Dermis microvascular lymphatic vessel endothelial cell (primary cell): ENCODE results near the gene PROZ. TPM values are rescaled to one million over a fixed set of nuclear protein-coding genes. Genes with fewer than 3 reads are reported as not detected.
"Not testable (repeated sequence)": the region's sequence is repeated elsewhere in the genome, so short reads cannot be mapped to it uniquely, and the experiment has no call there.

ENCODE experiments used
- DNase-seq, 2 donors: peaks; one replicate each; pipeline versions ENCODE4 v3.0.0 to v3.0.0-alpha.2; 2010; ENCODE audit warnings: low read depth in 2 of 2
- total RNA-seq: library from RNA; depleted of rRNA; stranded (reverse); fragments of >200 nt; gene quantifications from 2 replicates; pipeline ENCODE4 v1.2.1, GENCODE V29; 2014

Gene PROZ, protein sequence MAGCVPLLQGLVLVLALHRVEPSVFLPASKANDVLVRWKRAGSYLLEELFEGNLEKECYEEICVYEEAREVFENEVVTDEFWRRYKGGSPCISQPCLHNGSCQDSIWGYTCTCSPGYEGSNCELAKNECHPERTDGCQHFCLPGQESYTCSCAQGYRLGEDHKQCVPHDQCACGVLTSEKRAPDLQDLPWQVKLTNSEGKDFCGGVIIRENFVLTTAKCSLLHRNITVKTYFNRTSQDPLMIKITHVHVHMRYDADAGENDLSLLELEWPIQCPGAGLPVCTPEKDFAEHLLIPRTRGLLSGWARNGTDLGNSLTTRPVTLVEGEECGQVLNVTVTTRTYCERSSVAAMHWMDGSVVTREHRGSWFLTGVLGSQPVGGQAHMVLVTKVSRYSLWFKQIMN
- total RNA-seq = not detected in 2 replicates

DNA sequence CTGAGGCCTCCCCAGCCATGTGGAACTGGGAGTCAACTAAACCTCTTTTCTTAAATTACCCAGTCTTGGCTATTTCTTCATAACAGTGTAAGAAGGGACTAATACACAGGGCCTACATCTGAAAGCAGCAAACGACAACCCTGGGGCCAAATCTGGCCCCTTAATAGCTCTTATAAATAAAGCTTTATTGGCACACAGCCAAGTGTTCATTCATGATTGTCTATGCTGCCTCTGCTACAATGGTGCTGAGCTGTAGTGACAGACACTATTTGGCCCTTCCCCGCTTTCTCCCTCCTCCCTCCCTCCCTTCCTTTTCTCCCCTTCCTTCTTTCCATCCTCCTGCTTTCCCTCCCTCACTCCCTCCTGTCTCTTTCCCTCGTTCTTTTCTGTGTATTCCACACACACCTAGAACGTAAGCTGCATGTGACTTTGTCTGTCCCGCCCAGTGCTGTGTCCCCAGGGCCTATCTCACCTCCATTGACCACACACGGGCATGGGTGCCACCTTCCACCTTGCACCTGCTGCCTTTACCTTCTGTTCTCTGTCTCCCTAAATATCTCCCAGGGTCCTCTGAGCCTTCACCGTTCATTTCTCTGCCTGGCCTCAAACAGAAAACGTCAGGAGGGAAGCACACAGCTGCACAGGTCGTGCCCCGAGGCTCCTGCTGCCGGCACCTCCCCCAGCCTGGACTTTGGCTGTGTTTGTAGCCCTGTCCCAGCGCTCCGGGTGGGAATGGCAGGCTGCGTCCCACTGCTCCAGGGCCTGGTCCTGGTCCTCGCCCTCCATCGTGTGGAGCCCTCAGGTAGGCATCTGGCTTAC is at the start of gene PROZ:
Gene PROZ (plus strand): TSS at position 720 of the 819 bp plus-strand sequence. CDS start 13 bp downstream, at position 733.
- DNase-seq = no peak

DNA sequence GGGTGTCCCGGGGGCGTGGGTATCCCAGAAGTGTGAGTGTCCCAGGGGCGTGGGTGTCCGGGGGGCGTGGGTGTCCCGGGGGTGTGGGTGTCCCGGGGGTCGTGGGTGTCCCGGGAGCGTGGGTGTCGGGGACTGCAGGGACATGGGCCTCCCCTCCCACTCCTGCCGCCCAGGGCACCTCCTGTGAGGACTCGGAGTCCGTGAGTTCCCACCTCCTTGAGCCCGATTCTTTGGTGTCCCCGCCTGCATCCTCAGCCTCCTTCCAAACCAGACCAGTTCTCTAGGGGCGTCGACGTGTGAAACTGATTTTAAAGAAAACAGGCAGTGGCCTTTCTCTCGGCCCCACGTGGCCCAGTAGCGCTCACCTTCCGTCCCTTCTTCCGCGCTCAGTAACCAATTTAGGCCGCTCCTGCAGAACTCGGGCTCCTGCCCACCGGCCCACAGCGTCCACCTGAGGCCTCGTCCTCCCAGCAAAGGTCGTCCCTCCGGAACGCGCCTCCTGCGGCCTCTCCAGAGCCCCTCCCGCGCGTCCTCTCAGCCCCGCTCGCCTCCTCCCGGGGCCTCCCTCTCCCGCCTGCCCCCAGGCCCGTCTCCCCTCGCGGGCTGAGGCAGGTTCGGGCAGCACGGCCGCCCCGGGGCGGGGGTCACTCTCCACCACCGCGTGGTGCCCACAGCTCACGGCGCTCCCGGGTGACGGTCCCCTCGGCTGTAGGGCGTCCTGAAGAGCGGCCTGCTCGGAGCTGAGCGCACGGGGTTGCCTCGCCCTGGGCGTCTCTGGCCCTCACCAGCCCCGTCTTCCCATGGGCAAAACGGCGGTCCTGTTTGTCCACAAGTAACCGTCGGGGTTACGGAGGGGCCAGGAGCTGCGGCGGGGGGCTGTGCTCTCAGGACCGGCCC is 49.0 kb upstream of the PROZ start:
- DNase-seq = no peak

DNA sequence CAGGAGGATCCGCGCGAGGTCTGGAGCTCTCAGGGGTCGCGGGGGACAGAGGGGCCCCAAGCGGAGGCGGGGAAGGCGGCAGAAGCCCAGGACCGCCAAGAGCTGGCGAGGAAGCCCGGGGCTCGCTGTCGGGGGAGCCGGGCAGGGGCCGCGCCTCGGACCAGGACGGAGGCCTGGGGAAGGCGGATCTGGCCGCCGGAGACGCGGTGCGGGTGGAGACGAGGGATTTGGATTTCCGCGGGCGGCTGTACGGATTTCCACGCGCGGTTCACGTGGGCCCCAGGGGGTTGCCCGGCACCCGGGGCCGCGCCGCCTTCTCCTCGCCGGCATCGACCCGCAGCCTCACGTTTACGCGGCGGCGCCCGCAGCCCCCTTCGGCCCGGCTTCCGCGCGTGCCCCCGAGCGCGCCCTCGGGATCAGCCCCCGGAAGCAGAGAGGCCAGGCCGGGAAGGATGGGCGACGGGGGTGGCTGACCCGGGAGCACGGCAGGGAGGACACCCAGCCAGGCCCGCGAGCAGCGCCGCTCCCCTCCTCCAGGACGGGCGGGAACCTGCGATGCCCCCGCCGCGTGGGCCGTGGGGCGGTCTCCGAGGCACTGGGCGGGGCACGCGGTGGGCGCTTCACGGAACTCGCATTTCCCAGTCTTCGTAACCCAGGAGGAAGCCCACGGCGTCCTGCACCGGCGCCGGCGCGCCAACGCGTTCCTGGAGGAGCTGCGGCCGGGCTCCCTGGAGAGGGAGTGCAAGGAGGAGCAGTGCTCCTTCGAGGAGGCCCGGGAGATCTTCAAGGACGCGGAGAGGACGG is 48.2 kb upstream of the PROZ start:
- DNase-seq = no peak

DNA sequence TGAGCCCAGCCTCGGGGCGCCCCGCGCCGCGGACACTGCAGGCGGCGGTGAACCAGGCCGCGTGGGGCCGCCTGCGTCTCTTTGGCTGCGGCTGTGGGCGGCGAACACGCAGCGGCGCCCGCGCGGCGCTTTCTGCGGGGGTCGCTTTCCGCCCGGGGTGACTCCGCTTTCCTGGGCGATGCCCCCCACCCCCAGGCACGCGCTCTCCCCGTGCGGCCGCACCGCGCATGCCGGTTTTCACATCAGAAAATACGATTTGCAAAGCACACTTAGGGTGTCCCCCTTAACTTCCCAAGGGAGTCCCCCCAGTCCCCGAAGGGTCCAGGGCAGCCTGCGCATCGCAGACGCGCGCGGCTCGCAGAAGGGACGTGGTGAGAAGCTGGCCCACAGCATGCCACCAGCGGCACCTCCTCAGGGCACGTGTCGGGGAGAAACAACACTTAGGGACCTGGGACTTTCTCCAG is 47.6 kb upstream of the PROZ start:
- DNase-seq = no peak

DNA sequence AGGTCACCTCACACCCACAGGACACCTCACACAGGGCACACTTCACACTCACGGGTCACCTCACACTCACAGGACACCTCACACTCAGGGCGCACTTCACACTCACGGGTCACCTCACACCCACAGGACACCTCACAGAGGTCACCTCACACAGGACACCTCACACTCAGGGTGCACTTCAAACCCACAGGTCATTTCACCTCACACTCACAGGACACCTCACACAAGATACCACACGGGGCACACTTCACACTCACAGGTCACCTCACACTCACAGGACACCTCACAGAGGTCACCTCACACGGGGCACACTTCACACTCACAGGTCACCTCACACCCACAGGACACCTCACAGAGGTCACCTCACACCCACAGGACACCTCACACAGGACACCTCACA is 46.6 kb upstream of the PROZ start:
- DNase-seq = not testable (repeated sequence)

DNA sequence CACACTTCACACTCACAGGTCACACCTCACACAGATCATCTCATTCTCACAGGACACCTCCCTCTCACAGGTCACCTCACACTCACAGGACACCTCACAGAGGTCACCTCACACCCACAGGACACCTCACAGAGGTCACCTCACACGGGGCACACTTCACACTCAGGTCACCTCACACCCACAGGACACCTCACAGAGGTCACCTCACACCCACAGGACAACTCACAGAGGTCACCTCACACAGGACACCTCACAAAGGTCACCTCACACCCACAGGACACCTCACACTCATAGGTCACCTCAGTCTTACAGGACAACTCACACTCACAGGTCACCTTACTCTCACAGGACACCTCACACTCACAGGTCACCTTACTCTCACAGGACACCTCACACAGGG is 46.0 kb upstream of the PROZ start:
- DNase-seq = not testable (repeated sequence)

DNA sequence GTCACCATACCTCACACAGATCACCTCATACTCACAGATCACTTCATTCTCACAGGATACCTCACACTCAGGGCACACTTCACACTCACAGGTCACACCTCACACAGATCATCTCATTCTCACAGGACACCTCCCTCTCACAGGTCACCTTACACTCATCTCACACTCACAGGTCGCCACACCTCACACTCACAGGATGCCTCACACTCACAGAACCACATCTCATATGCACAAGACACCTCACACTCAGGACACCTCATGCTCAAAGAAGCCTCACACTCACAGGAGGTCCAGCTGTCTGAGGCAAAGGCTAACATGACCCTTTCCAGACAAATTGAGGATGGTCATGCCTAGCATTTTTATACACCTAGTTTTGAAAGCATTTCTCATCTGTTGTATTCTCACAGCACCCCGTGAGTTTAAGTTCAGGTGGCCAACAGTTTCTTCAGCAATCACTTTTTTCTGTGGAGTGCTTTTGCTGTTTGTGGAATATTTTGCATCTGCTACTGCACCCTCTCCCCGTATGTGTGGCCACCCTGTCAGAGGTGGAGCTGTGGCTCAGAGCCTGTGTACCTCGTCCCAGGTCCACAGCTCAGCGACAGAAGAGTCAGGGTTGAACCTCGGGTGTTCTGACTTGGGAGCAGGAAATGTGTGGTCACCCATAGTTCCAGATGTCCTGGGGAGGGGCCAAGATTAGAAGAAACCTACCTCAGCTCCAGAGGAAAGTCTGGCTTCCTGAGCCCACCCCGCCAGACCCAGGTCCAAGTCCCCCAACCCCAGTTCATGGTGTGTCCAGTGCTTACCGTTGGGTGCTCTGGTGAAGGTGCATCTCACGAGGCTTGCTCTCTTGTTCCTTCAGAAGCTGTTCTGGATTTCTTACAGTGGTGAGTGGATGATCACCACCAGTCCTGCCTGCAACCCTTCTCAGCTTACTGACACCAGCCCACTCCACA is 45.3 kb upstream of the PROZ start:
- DNase-seq = no peak

DNA sequence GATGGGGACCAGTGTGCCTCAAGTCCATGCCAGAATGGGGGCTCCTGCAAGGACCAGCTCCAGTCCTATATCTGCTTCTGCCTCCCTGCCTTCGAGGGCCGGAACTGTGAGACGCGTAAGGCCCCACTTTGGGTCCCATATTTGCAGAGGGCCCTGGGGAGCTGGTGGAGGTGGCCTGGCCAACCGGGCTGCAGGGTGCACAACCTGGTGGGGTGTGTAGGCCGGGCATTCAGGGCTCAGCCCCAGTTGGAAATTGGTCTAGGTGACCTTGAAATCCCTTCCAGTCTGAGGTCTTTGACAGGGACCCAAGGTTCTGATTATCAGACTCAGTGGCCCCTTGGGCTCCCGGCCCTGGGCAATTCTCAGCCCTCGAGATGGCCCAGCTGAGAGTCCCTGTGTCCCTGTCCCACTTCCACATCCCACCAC is 44.6 kb upstream of the PROZ start:
- DNase-seq = no peak

DNA sequence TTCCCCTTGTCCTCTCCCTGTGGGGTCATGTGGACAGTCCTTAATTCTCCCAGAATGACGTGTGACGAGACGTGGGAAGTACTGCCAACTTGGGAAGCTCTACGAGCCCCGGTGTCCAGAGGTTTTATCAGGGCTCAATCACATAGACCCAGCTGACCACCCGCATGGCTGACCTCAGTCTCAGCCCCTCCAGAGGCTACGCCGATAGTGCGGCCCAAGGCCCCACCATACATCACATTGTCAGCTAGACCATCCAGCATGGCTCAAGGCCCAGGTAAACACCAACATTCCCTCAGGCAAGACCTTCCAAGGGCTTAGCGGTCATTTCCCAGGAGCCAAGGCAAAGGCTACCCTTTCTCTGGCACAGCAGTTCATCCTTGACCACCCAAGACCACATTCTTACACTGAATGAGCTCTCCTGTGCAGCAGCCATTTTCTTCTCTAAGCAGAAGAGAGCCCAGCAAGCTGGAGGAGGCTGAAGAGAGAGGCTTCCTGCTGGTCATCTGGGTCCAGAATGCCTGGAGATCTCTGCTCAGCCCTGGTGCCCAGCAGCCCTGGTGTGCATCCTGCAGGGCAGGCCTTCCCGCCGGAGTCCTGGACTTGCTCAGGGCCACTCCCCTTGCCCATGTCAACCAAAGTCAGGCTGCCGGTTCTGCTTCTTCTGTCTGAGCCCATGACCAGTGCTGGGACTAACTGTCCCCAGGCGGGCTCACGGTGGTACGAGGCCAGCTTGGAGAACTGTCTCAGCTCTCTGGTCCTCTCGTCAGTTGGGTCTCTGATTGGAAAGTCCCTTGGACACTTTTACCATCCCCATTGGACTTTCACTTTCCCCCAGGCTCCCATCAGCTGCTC is 43.7 kb upstream of the PROZ start:
- DNase-seq = no peak

DNA sequence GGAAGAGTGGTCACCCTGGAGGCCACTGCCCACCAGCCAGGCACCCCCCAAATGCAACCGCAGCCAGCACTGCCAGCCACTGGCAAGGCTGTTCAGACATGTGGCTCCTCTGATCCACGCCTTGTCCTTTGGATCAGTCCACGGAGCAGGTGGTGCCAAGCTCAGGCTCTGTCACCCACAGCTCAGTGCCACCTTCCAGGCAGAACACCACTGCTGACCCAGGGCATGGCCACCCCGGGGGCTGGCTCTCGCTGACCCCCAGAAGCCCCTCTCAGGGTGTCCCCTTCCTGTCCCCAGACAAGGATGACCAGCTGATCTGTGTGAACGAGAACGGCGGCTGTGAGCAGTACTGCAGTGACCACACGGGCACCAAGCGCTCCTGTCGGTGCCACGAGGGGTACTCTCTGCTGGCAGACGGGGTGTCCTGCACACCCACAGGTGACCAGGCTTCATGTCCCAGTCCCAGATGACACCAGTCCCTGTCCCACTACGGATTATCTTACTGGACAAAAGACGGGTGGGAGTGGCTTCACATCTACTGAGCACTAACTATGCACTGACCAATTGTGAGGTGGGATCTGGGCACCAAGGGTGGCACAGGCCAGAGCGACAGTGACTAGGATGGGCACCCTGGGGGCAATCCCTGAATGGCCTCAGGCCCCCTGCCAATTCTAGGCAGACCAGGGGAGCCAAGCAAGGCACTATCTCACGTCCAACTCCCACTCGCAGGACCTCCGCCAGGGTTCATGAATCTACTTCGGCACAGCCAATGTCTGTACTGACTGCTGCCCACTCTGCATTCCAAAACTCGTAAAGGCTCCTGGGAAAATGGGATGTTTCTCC is 42.9 kb upstream of the PROZ start:
- no peak for DNase-seq

DNA sequence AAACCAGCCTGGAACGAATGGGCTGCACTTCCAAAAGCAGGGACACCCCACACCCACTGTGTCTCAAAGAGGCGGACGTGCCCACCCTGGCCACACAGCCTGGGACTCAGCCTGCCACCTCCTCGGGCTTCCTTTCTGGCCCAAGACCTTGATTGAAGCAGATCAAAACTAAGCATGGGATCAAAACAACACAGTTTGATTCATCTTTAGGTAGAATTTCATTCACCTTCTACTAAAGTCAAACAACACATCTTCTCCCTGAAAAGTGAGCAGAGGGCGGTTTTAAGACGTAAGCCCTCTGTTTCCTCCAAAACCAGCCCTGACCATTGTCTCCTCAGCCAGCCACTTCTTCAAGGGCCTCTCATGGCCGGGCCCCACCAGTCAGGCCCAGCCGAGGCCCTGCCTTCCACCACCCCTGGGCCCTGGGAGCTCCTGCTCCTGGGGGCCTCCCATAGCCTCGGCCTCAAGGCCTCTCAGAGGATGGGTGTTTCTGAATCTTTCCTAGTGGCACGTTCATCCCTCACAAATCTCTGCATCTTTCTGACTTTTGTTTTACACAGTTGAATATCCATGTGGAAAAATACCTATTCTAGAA is 42.1 kb upstream of the PROZ start:
- DNase-seq = no peak

DNA sequence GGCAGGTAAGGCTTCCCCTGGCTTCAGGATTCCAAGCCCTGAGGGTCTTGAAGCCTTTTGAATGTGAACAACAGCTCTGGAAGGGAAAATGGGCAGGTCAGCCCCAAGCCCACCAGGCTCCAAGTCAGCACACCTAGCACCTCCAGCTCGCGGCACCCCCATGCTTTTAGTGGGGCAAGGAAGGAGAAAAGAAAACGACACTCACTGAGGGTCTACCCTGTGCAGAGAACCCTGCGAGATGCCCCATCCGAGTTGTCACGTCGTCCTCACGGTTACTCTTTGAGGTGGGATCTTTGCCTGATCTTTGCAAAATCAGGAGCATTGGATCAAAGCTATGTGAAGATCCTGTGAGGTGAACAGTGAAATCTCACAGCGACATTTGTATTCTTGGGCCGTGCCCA is 41.6 kb upstream of the PROZ start:
- DNase-seq = no peak

DNA sequence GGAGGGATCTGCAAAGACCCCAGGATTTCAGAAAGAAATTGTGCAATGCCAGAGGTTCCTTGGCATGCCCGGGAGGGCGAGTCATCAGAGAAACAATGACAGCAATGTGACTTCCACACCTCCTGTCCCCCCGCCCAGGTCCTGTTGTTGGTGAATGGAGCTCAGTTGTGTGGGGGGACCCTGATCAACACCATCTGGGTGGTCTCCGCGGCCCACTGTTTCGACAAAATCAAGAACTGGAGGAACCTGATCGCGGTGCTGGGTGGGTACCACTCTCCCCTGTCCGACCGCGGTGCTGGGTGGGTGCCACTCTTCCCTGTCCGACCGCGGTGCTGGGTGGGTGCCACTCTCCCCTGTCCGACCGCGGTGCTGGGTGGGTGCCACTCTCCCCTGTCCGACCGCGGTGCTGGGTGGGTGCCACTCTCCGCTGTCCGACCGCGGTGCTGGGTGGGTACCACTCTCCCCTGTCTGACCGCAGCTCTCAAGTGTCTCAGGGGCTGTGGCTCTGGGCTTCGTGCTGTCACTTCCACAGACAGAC is 41.0 kb upstream of the PROZ start:
- DNase-seq = no peak

DNA sequence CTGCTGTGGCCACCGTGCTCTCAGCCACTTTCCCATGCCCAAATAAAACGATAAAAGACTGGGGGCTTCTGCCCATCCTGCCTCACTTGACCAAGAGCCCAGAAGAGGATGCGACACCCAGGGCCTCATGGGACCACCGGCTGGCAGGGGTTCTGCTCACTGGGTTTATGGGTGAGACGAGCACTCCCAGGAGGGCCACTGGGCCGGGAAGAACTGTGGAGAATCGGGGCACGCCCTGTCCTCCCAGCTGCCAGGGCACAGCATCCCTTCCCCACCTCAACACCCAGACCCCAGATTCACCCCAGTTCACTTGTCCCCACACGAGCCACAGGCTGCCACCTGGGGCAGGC is 40.6 kb upstream of the PROZ start:
- no peak for DNase-seq

DNA sequence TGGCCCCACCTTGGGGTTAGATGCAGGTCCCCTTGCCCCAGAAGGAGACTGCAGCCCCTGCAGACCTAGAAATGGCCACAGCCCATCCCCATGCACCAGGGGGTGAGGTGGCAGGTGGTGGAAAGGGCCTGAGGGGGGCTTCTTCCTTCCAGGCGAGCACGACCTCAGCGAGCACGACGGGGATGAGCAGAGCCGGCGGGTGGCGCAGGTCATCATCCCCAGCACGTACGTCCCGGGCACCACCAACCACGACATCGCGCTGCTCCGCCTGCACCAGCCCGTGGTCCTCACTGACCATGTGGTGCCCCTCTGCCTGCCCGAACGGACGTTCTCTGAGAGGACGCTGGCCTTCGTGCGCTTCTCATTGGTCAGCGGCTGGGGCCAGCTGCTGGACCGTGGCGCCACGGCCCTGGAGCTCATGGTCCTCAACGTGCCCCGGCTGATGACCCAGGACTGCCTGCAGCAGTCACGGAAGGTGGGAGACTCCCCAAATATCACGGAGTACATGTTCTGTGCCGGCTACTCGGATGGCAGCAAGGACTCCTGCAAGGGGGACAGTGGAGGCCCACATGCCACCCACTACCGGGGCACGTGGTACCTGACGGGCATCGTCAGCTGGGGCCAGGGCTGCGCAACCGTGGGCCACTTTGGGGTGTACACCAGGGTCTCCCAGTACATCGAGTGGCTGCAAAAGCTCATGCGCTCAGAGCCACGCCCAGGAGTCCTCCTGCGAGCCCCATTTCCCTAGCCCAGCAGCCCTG is 40.0 kb upstream of the PROZ start:
- DNase-seq = no peak

DNA sequence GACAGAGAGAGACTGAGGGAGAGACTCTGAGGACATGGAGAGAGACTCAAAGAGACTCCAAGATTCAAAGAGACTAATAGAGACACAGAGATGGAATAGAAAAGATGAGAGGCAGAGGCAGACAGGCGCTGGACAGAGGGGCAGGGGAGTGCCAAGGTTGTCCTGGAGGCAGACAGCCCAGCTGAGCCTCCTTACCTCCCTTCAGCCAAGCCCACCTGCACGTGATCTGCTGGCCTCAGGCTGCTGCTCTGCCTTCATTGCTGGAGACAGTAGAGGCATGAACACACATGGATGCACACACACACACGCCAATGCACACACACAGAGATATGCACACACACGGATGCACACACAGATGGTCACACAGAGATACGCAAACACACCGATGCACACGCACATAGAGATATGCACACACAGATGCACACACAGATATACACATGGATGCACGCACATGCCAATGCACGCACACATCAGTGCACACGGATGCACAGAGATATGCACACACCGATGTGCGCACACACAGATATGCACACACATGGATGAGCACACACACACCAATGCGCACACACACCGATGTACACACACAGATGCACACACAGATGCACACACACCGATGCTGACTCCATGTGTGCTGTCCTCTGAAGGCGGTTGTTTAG is 39.2 kb upstream of the PROZ start:
- no peak for DNase-seq
